Measurements from ENCODE around the gene SH3D21.
A peak's percentile ranks its signal among the peaks of the same experiment; 100 is the strongest.

- TF ChIP-seq MAFK (IDR thresholded peaks at IDR 0.05; ENCODE audit: low read depth, low read length) (no peak), YY1 (IDR thresholded peaks at IDR 0.05; ENCODE audit: low read depth, low read length) (no peak), HDAC2 (IDR thresholded peaks at IDR 0.05; ENCODE audit: borderline replicate concordance in 1 of 2, low read depth in 2 of 2, low read length in 2 of 2) (no peak), TAF1 (IDR thresholded peaks at IDR 0.05; ENCODE audit: low read depth, low read length) (no peak), SP4 (IDR thresholded peaks at IDR 0.05; ENCODE audit: low read length) (no peak), SUZ12 (IDR thresholded peaks at IDR 0.05; ENCODE audit: low read length) (peak; percentile 34; the same call in 1 of the 2 replicates), JUN (IDR thresholded peaks at IDR 0.05; ENCODE audit: low read depth, low read length) (no peak), CTCF (IDR thresholded peaks at IDR 0.05; ENCODE audit: control extremely low read depth in 1 of 3, insufficient read depth in 1 of 3, low read depth in 1 of 3, low read length in 3 of 3) (no peak), RAD21 (IDR thresholded peaks at IDR 0.05 in 1 of 2, conservative IDR thresholded peaks at IDR 0.05 in 1 of 2; ENCODE audit: low read depth in 2 of 2, low read length in 2 of 2) (no peak), KDM1A (IDR thresholded peaks at IDR 0.05; ENCODE audit: borderline replicate concordance, low read length) (no peak), SIN3A (conservative IDR thresholded peaks at IDR 0.05 in 1 of 2, IDR thresholded peaks at IDR 0.05 in 1 of 2; ENCODE audit: low read depth in 1 of 2, low read length in 2 of 2) (no peak), TBP (IDR thresholded peaks at IDR 0.05; ENCODE audit: low read depth, low read length) (no peak), EZH2 (IDR thresholded peaks at IDR 0.05; ENCODE audit: low read depth, low read length, severe bottlenecking) (peak; percentile 1)
Observed at GRCh38 chr1:36322041-36322785, 16.0 kb downstream of the SH3D21 start.
